Esophagus squamous epithelium (tissue), 4 donors: ENCODE results near the gene ROR2.

Source experiments
- CTCF ChIP-seq, 6 experiments: fragments of 450-650 bp in 4 of 6; fragments of 200-600 bp in 2 of 6; sonication (generic) in 2 of 6; IDR thresholded peaks; one replicate each; pipeline ENCODE4 v1.5.1; 2016 to 2019; ENCODE audit warnings: antibody characterized with exemption in 6 of 6, mild to moderate bottlenecking in 4 of 6, moderate library complexity in 4 of 6
- POLR2A ChIP-seq, 4 donors: fragments of 450-650 bp; IDR thresholded peaks; one replicate each; pipeline ENCODE4 v1.6.1; 2017; ENCODE audit warnings: antibody characterized with exemption in 4 of 4, mild to moderate bottlenecking in 4 of 4, moderate library complexity in 3 of 4

GRCh38 chr9:91914404-91914803, 35.6 kb downstream of the ROR2 start:
- TF ChIP-seq CTCF (IDR thresholded peaks at IDR 0.05) = no peak
- TF ChIP-seq POLR2A (IDR thresholded peaks at IDR 0.05) = no peak
